Right cardiac atrium (tissue), 5 donors: ENCODE results near the gene CDC25A. TPM values are rescaled to one million over a fixed set of nuclear protein-coding genes. Genes with fewer than 3 reads are reported as not detected.

ENCODE experiments used
- ATAC-seq, 2 donors: fragments of 200-7000 bp; cut with Tn5 transposase; one replicate each; pipeline versions ENCODE4 v1.8.0 to v1.9.1; 2020; ENCODE audit warnings: moderate library complexity in 2 of 2, mild to moderate bottlenecking in 1 of 2
- DNase-seq, 3 donors: peaks; one replicate each; pipeline ENCODE4 v3.0.0-alpha.2; 2020
- H3K27ac ChIP-seq: one replicate; pipeline ENCODE4 v1.5.1; 2013; ENCODE audit warnings: mild to moderate bottlenecking, low read length, control low read depth, moderate library complexity
- H3K27me3 ChIP-seq: one replicate; pipeline ENCODE4 v1.6.1; 2013; ENCODE audit not compliant: control insufficient read depth, insufficient read depth
- H3K4me1 ChIP-seq: one replicate; pipeline ENCODE4 v1.6.1; 2013; ENCODE audit warnings: low read length; ENCODE audit not compliant: control insufficient read depth, insufficient read depth
- H3K4me3 ChIP-seq: one replicate; pipeline ENCODE4 v1.5.1; 2013; ENCODE audit warnings: low read length, control low read depth
- H3K9me3 ChIP-seq: one replicate; pipeline ENCODE4 v1.6.1; 2013; ENCODE audit warnings: low read length; ENCODE audit not compliant: control insufficient read depth
- WGBS: extraction: QIAGEN DNeasy Blood & Tissue Kit; methylation state at CpG from one replicate; pipeline ENCODE4 v1.1.7; 2013; 5-methylcytosine and 5-hydroxymethylcytosine counted together
- intact Hi-C, 4 donors: fragments of 100-400 bp; cut with DNase I; formaldehyde crosslinking; loops; one replicate each; pipeline versions ENCODE4 v1.11.0 to v1.14.0; 2022 to 2023
- polyA plus RNA-seq: library from polyadenylated mRNA; stranded (reverse); fragments of 200-250 nt; gene quantifications from one replicate; pipeline ENCODE4 v1.2.3, GENCODE V29; 2013
- total RNA-seq, 4 donors: library from RNA; stranded (reverse); fragmentation: NEBNext Ultra II Directional; extraction: Animal tissue kit (Norgen Biotek cat#: 25700); gene quantifications; one replicate each; pipeline ENCODE4 v1.2.1, GENCODE V29; 2021
- donor health status: healthy with polysubstance abuse.
- donor health status: DM: no; HTN: yes; CAD: no.
- donor health status: DM: no; HTN: no; CAD: no.
- donor health status: DM: no; HTN: yes; CAD: no; lungs with severe emphysema.
- donor health status: DM: yes; HTN: yes; CAD: no.

CDC25A gene
- total and polyA plus RNA-seq, 5 donors, result 0.71 to 1.0 (median 0.86) TPM

GRCh38 chr3:48196611-48197010, 8.4 kb upstream of the CDC25A start:
- intact Hi-C loops, result no loop called here
- WGBS, result 87% methylated on average over 1 of the region's 1 CpG
- ATAC-seq (no peak), DNase-seq (no peak)
- Histone ChIP-seq H3K9me3 (no peaks in the 10 kb centered on the region), H3K27me3 (no peaks in the 10 kb centered on the region), H3K4me3 (no peak overlapping the region), H3K4me1 (no peaks in the 10 kb centered on the region), H3K27ac (no peak overlapping the region)

- ATAC-seq, result peak; percentile 42 to 57
- no peaks in the 10 kb centered on the region for H3K27me3 ChIP-seq
- intact Hi-C loops, result no loop called here
- no peak overlapping the region for H3K27ac ChIP-seq
- WGBS, result 51% methylated on average over 9 of the region's 9 CpGs
- H3K4me3 ChIP-seq, result no peak overlapping the region
- DNase-seq, result peak; percentile 40 to 79 (median 71)
- no peaks in the 10 kb centered on the region for H3K4me1 ChIP-seq
- H3K9me3 ChIP-seq, result no peaks in the 10 kb centered on the region
Observed at GRCh38 chr3:48194446-48195071, 6.3 kb upstream of the CDC25A start.

GRCh38 chr3:48190911-48191310, 2.7 kb upstream of the CDC25A start:
- ATAC-seq, result no peak
- intact Hi-C loops, result no loop called here
- no peak for DNase-seq
- no peak overlapping the region for H3K27ac ChIP-seq
- no peaks in the 10 kb centered on the region for H3K27me3 ChIP-seq
- no peaks in the 10 kb centered on the region for H3K4me1 ChIP-seq
- no peaks in the 10 kb centered on the region for H3K9me3 ChIP-seq
- WGBS, result 79% methylated on average over 3 of the region's 3 CpGs
- no peak overlapping the region for H3K4me3 ChIP-seq

GRCh38 chr3:48189321-48189720, 1.1 kb upstream of the CDC25A start:
- intact Hi-C loops, result no loop called here
- DNase-seq (peak in 1 of 3 donors; percentile 15), ATAC-seq (no peak)
- H3K9me3 ChIP-seq, result no peaks in the 10 kb centered on the region
- 94% methylated on average over 6 of the region's 6 CpGs for WGBS
- H3K27ac ChIP-seq, result no peak overlapping the region
- H3K4me1 ChIP-seq, result no peaks in the 10 kb centered on the region
- H3K4me3 ChIP-seq, result no peak overlapping the region
- H3K27me3 ChIP-seq, result no peaks in the 10 kb centered on the region

GRCh38 chr3:48187579-48188265, 495 bp downstream of the CDC25A start:
- H3K4me1 ChIP-seq, result no peaks in the 10 kb centered on the region
- WGBS, result under 1% methylated on average over 87 of the region's 87 CpGs
- H3K27ac ChIP-seq, result no peak overlapping the region
- DNase-seq (peak in 2 of 3 donors; percentile 65 to 92), ATAC-seq (peak; percentile 45 to 63)
- no peaks in the 10 kb centered on the region for H3K9me3 ChIP-seq
- H3K4me3 ChIP-seq, result peak overlapping the region; percentile 58
- intact Hi-C loops, result no loop called here
- no peaks in the 10 kb centered on the region for H3K27me3 ChIP-seq

DNA sequence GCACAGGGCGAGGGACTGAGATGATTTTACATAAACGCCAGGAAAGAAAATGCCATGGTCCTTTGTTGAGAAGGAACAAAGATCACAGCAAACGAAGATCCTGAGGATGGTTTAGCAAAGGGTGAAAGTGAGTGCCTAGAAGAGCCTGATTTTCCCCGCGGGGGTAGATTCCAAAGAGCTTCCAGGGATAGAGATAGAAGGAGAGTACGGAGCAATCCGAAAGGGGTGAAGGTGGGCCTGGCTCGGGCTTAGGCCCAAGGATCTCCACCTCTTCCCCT, 977 bp downstream of the CDC25A start:
- Histone ChIP-seq H3K4me1 (no peaks in the 10 kb centered on the region), H3K27me3 (no peaks in the 10 kb centered on the region), H3K9me3 (no peaks in the 10 kb centered on the region), H3K4me3 (peak overlapping the region; percentile 58), H3K27ac (no peak overlapping the region)
- no peak for DNase-seq
- intact Hi-C loops, result no loop called here
- 9% methylated on average over 8 of the region's 8 CpGs for WGBS
- ATAC-seq, result no peak

DNA sequence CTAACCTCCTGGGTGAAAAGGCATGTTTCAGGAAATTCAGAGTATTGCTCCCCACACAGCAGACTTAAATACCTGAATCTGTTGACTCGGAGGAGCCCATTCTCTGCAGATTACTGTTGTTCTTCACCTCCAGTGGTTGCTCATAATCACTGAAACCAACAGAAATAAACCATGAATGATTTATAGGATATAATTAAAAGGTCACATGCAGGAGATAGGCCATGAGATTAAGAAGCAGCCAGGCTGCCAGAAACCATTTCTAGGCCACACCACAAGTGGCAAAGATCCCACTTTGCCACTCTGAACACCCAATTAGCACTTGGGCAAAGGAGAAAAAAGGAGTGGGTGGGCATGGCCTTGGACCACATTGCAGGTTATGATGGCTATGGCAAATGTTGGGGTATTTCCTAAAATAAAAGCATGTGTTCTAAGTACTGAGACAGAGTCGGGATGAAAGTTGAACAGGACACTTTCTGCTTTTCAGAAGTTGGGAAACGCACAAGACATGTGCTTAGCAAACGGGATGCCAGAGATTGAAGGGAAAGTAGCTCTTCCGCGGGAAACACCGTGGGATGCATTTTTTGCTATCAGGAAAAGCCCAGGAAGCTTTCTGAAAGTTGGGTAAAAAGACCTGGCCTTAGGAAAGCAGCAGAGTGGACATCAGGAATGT, 1.5 kb downstream of the CDC25A start:
- 31% methylated on average over 7 of the region's 7 CpGs for WGBS
- H3K9me3 ChIP-seq, result no peaks in the 10 kb centered on the region
- intact Hi-C loops, result no loop called here
- H3K27ac ChIP-seq, result no peak overlapping the region
- DNase-seq, result no peak
- peak overlapping the region; percentile 58 for H3K4me3 ChIP-seq
- no peaks in the 10 kb centered on the region for H3K4me1 ChIP-seq
- H3K27me3 ChIP-seq, result no peaks in the 10 kb centered on the region
- no peak for ATAC-seq

- H3K4me1 ChIP-seq, result no peaks in the 10 kb centered on the region
- DNase-seq, result no peak
- no peak for ATAC-seq
- H3K9me3 ChIP-seq, result no peaks in the 10 kb centered on the region
- no peak overlapping the region for H3K27ac ChIP-seq
- intact Hi-C loops, result no loop called here
- H3K4me3 ChIP-seq, result no peak overlapping the region
- no peaks in the 10 kb centered on the region for H3K27me3 ChIP-seq
- 93% methylated on average over 4 of the region's 4 CpGs for WGBS
Observed at GRCh38 chr3:48185129-48185528, 3.1 kb downstream of the CDC25A start.

GRCh38 chr3:48184299-48184698, 3.9 kb downstream of the CDC25A start:
- WGBS, result 91% methylated on average over 2 of the region's 2 CpGs
- no peaks in the 10 kb centered on the region for H3K9me3 ChIP-seq
- no peak for DNase-seq

GRCh38 chr3:48180531-48181253, 7.5 kb downstream of the CDC25A start:
- Histone ChIP-seq H3K4me1 (no peaks in the 10 kb centered on the region), H3K9me3 (no peaks in the 10 kb centered on the region), H3K27me3 (no peaks in the 10 kb centered on the region), H3K4me3 (no peak overlapping the region), H3K27ac (no peak overlapping the region)
- no peak for ATAC-seq
- DNase-seq, result no peak
- intact Hi-C loops, result no loop called here
- WGBS, result 90% methylated on average over 5 of the region's 5 CpGs

More at GRCh38 chr3:48184299-48184698, 3.9 kb downstream of the CDC25A start:
- no peak overlapping the region for H3K27ac ChIP-seq
- no peaks in the 10 kb centered on the region for H3K27me3 ChIP-seq
- intact Hi-C loops, result no loop called here
- no peak overlapping the region for H3K4me3 ChIP-seq
- H3K4me1 ChIP-seq, result no peaks in the 10 kb centered on the region
- no peak for ATAC-seq

- Histone ChIP-seq H3K4me1 (no peaks in the 10 kb centered on the region), H3K4me3 (no peak overlapping the region), H3K27ac (no peak overlapping the region), H3K27me3 (no peaks in the 10 kb centered on the region), H3K9me3 (no peaks in the 10 kb centered on the region)
- no peak for ATAC-seq
- WGBS, result 97% methylated on average over 5 of the region's 5 CpGs
- DNase-seq, result no peak
- intact Hi-C loops, result no loop called here
Observed at GRCh38 chr3:48180021-48180420, 8.2 kb downstream of the CDC25A start.
